ENCODE results near the gene VPS8. TPM values are rescaled to one million over a fixed set of nuclear protein-coding genes. Genes with fewer than 3 reads are reported as not detected.

Gene VPS8
- total RNA-seq, 2 donors from 2014 or later = 22.7 to 23.0 TPM

GRCh38 chr3:185066251-185066650, 254.3 kb downstream of the VPS8 start:
- TF ChIP-seq CTCF (IDR thresholded peaks at IDR 0.05) = no peak
- H3K9me3 ChIP-seq = no peaks in the 10 kb centered on the region
- no peak overlapping the region for H3K27ac ChIP-seq
- no peaks in the 10 kb centered on the region for H3K36me3 ChIP-seq
- H3K27me3 ChIP-seq = no peaks in the 10 kb centered on the region
- H3K4me3 ChIP-seq = no peak overlapping the region
- no peak for DNase-seq (ENCODE audit: low spot score)
- no peaks in the 10 kb centered on the region for H3K4me1 ChIP-seq

GRCh38 chr3:185067173-185067572, 255.2 kb downstream of the VPS8 start:
- Histone ChIP-seq H3K4me1 (no peaks in the 10 kb centered on the region), H3K4me3 (no peak overlapping the region), H3K36me3 (no peaks in the 10 kb centered on the region), H3K27ac (no peak overlapping the region), H3K27me3 (no peaks in the 10 kb centered on the region), H3K9me3 (no peaks in the 10 kb centered on the region)
- no peak for DNase-seq (ENCODE audit: low spot score)
- TF ChIP-seq CTCF (IDR thresholded peaks at IDR 0.05) = no peak

- no peak for TF ChIP-seq CTCF (IDR thresholded peaks at IDR 0.05)
- DNase-seq (ENCODE audit: low spot score) = no peak
- no peaks in the 10 kb centered on the region for H3K9me3 ChIP-seq
- H3K27me3 ChIP-seq = no peaks in the 10 kb centered on the region
- no peak overlapping the region for H3K27ac ChIP-seq
- H3K4me3 ChIP-seq = no peak overlapping the region
- no peaks in the 10 kb centered on the region for H3K4me1 ChIP-seq
- H3K36me3 ChIP-seq = no peaks in the 10 kb centered on the region
Measured at GRCh38 chr3:185069037-185070030, 257.4 kb downstream of the VPS8 start.

- Histone ChIP-seq H3K27ac (no peak overlapping the region), H3K27me3 (no peaks in the 10 kb centered on the region), H3K9me3 (no peaks in the 10 kb centered on the region), H3K36me3 (no peaks in the 10 kb centered on the region), H3K4me1 (no peaks in the 10 kb centered on the region), H3K4me3 (no peak overlapping the region)
- TF ChIP-seq CTCF (IDR thresholded peaks at IDR 0.05) = no peak
- DNase-seq (ENCODE audit: low spot score) = no peak
Measured at GRCh38 chr3:185070491-185071286, 258.7 kb downstream of the VPS8 start.

- H3K4me1 ChIP-seq = no peaks in the 10 kb centered on the region
- TF ChIP-seq CTCF (IDR thresholded peaks at IDR 0.05) = no peak
- H3K4me3 ChIP-seq = no peak overlapping the region
- no peaks in the 10 kb centered on the region for H3K27me3 ChIP-seq
- no peaks in the 10 kb centered on the region for H3K9me3 ChIP-seq
- DNase-seq (ENCODE audit: low spot score) = no peak
- H3K27ac ChIP-seq = no peak overlapping the region
- no peaks in the 10 kb centered on the region for H3K36me3 ChIP-seq
Measured at GRCh38 chr3:185071287-185071800, 259.4 kb downstream of the VPS8 start.

All from right atrium auricular region (tissue), 2 donors.